ENCODE measurements around the gene TRIM72.

DNA sequence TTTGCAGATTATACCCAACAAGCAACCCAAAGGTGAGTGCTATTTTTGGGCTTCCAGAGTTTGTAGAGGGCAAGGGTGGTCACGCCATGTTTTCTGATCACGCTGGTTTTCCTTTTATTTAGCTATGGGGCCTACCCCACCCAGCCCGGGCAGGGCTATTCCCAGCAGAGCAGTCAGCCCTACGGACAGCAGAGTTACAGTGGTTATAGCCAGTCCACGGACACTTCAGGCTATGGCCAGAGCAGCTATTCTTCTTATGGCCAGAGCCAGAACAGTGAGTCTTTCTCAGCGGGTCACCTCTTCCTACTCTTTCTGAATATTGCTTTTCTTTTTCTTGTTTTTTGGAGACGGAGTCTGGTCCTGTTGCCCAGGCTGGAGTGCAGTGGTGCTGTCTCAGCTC, 31.5 kb upstream of the TRIM72 start:
- no peak for TF ChIP-seq POLR2AphosphoS5 (IDR thresholded peaks at IDR 0.05; ENCODE audit: low read depth, low read length)
- no peak for TF ChIP-seq FOXP2 (optimal IDR thresholded peaks at IDR 0.05; ENCODE audit: borderline replicate concordance, extremely low read depth, extremely low read length, insufficient read depth)
- TF ChIP-seq TAF1 (IDR thresholded peaks at IDR 0.05; ENCODE audit: borderline replicate concordance, insufficient read depth, low read length) = no peak

All from PFSK-1 (cell line).